SKM-1 (cell line): Measurements from ENCODE around the gene IL4.
"Not testable (repeated sequence)": the region's sequence is repeated elsewhere in the genome, so short reads cannot be mapped to it uniquely, and the experiment has no call there.

Experiments used
- DNase-seq: peaks from one replicate; lab custom pipeline; 2025; ENCODE audit not compliant: unreplicated experiment; lab: John Stamatoyannopoulos, UW

The IL4 gene

DNA sequence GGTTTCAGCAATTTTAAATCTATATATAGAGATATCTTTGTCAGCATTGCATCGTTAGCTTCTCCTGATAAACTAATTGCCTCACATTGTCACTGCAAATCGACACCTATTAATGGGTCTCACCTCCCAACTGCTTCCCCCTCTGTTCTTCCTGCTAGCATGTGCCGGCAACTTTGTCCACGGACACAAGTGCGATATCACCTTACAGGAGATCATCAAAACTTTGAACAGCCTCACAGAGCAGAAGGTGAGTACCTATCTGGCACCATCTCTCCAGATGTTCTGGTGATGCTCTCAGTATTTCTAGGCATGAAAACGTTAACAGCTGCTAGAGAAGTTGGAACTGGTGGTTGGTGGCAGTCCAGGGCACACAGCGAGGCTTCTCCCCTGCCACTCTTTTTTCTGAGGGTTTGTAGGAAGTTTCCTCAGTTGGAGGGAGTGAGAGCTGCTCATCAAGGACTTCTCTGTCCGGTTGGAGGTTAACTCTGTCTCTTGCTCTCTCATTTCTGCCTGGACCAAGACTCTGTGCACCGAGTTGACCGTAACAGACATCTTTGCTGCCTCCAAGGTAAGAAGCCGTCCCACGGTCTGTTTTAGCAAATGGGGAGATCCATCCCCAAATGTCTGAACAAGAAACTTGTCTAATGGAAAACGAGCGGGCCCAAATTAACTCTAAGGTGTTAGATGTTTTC is at the start of gene IL4:
TSS of gene IL4 (plus strand) at position 51 of the 692 bp plus-strand sequence. CDS start at position 113, 62 bp downstream.
- no peak for DNase-seq

DNA sequence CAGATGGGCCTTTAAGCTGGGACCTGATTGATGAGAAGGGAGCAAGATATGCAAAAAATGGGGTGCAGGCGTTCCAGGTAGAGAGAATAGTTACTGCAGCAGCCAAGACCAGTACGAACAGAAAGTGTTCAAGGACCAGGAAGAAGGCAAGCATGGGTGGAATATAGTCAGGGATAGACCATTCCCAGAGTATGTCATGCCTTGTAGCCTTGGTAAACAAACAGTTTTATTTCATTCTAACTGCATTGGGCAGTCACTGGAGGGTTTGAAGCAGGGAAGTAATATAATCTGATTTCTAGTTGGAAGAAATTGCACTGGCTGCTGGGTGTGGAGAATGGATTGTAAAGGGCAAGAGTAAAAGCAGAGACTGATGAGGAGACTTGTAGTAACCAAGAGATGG is 46.3 kb upstream of the IL4 start:
- DNase-seq, result no peak

GRCh38 chr5:132628814-132629213 is 45.0 kb upstream of the IL4 start:
- no peak for DNase-seq

GRCh38 chr5:132629230-132629944 is 44.4 kb upstream of the IL4 start:
- no peak for DNase-seq

- DNase-seq, result not testable (repeated sequence)
Measured at GRCh38 chr5:132633587-132633986, 40.2 kb upstream of the IL4 start.

- no peak for DNase-seq
Measured at GRCh38 chr5:132635873-132636272, 37.9 kb upstream of the IL4 start.

DNA sequence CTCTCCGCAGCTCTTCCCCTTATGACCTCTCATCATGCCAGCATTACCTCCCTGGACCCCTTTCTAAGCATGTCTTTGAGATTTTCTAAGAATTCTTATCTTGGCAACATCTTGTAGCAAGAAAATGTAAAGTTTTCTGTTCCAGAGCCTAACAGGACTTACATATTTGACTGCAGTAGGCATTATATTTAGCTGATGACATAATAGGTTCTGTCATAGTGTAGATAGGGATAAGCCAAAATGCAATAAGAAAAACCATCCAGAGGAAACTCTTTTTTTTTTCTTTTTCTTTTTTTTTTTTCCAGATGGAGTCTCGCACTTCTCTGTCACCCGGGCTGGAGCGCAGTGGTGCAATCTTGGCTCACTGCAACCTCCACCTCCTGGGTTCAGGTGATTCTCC is 36.5 kb upstream of the IL4 start:
- no peak for DNase-seq

- no peak for DNase-seq
Measured at GRCh38 chr5:132639706-132640130, 34.1 kb upstream of the IL4 start.

DNA sequence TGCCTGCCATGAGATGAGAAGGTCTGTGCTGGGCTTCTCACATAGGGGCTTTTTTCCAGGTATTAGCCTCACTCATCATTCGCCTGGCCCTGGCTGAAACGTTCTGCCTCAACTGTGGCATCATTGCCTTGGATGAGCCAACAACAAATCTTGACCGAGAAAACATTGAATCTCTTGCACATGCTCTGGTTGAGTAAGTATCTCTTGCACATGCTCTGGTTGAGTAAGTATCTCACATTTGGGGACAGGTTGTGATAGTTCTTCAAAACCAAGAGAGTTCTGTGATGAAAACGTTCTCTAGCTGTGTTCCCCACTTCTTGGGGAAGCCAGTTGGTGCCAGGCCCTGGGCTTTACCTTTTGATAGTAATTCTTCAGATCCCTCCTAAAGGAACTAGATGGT is 33.2 kb upstream of the IL4 start:
- no peak for DNase-seq

- no peak for DNase-seq
Measured at GRCh38 chr5:132641241-132641723, 32.5 kb upstream of the IL4 start.

DNA sequence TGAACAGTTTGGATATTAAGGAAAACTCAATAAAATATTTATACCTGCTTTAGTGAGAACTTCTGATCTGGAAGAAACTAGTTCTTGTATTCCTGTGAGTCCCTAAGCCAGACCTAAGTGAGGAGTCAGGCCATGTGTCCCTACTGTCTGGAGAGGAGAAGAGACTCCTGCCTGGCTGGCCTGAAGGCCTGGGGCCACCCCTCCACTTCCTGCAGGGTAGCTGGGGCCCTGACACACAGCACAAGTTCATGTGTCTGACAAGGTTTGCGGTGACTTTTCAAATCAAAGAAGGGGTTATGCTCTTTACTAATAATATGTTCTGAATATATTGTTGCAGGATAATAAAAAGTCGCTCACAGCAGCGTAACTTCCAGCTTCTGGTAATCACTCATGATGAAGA is 31.9 kb upstream of the IL4 start:
- DNase-seq, result no peak

GRCh38 chr5:132644177-132644576 is 29.6 kb upstream of the IL4 start:
- no peak for DNase-seq

- no peak for DNase-seq
Measured at GRCh38 chr5:132646583-132647266, 27.1 kb upstream of the IL4 start.

- DNase-seq, result no peak
Measured at GRCh38 chr5:132647473-132647872, 26.3 kb upstream of the IL4 start.

DNA sequence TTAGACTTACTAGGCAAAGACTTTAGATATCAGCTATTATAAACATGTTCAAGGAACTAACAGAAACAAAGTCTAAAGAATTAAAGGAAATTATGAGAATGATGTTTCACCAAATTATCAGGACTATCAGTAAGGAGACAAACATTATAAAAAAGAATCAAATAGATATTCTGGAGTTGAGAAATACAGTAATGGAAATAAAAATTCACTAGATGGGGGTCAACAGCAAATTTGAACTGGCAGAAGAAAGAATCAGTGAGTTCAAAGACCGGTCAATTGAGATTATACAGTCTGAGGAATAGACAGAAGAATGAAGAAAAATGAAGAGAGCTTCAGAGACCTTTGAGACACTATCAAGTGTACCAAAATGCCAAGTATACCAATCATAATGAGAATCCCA is 25.4 kb upstream of the IL4 start:
- no peak for DNase-seq

GRCh38 chr5:132651838-132652469 is 21.8 kb upstream of the IL4 start:
- no peak for DNase-seq

GRCh38 chr5:132653716-132654115 is 20.1 kb upstream of the IL4 start:
- no peak for DNase-seq

DNA sequence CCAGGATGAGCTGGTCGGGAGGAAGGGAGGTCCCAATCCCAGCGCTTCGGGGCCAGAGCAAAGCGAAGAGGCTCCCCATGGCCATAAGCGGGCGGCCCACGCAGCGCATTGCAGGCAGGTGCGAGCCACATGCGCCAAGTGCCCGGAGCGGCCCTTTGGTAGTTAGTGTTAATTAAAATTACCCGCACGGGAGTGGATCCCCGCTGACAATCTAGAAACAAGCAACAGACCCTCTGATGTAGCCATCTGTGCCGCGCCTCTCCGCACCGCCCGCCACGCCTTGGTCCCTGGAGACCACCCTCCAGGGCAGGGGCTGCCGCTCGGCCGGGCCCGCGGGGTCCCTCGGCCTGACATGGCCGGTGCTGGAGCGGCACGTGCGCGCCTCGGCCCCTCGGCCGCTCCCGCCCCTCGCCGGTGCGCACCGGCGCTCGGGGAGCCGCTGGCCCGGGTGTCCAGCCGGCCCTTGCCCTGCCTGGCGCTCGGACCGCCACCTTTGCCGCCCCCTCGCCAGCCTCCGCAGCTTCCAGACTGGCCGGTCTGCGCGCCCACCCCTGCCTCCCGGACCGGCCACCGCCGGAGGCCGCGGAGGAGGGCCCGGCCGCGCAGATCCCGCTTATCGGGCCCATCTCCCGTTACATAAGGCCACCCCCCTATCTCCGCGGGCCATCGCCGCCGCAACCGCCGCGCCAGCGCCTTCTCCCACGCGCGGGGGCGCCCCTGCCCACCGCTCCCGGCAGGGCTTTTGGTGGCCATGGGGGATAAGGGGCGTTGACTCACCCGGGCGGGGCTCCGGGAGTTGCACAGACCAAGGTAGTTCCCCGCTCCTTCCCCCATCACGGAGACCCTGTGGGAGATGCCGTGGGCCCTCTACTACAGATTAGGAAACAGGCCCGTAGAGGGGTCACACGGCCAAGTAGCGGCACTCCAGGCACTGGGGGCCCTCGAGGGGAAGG is 17.7 kb upstream of the IL4 start:
- DNase-seq, result no peak

DNA sequence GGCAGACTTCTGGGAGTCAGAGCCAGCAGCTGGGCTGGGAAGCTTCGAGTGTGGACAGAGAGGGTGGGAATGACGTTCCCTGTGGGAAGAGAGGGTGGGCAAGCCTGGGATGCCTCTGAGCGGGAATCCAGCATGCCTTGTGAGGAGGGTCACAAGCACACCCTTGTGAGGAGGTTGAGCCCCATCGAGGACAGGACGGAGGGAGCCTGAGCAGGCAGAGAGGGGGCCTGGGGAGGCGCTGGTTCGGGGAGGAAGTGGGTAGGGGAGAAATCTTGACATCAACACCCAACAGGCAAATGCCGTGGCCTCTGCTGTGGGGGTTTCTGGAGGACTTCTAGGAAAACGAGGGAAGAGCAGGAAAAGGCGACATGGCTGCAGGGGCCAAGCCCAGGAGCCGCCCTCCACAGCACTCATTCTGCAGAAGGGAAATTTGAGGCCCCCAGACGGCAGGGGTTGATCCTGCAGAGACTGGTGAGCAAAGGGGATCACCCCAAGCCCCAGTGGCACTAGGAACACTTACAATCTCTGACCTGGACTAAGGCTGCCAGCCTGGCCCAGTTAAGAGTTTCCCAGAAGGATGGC is 16.9 kb upstream of the IL4 start:
- no peak for DNase-seq
